HEK293 (cell line): ENCODE results near the gene PM20D1.

Source experiments
- CTCF ChIA-PET: fragments of 350-600 bp; formaldehyde crosslinking; extraction: SDS; loops from one replicate; lab custom pipeline; 2021; ENCODE audit warnings: antibody characterized with exemption; lab: Yijun Ruan, JAX
- POLR2A ChIA-PET: fragments of 300-600 bp; formaldehyde crosslinking; extraction: SDS; loops from one replicate; lab custom pipeline; 2020; ENCODE audit warnings: antibody characterized with exemption, inconsistent platforms; lab: Yijun Ruan, JAX
- H3K27ac ChIP-seq: fragments of 200-500 bp; sonication (Bioruptor generic); 2 replicates; pipeline ENCODE4 v1.5.1; 2014; ENCODE audit warnings: low read depth, low read length, control low read depth, inconsistent platforms; ENCODE audit errors: extremely low read depth
- H3K36me3 ChIP-seq, 2 experiments: fragments of 200-500 bp in 1 of 2; sonication (Bioruptor generic) in 1 of 2; 1 replicate in 1 of 2; 2 replicates in 1 of 2; pipeline ENCODE4 v1.5.1; 2014 to 2017; ENCODE audit warnings: inconsistent platforms in 2 of 2, low read length in 2 of 2; ENCODE audit not compliant: control insufficient read depth in 2 of 2, insufficient read depth in 1 of 2
- H3K4me1 ChIP-seq: fragments of 200-500 bp; sonication (Bioruptor generic); 2 replicates; pipeline ENCODE4 v1.5.1; 2014; ENCODE audit warnings: mild to moderate bottlenecking, low read length, inconsistent platforms; ENCODE audit not compliant: control insufficient read depth, insufficient read depth
- H3K4me3 ChIP-seq: 2 replicates; pipeline ENCODE4 v1.5.1; 2011; ENCODE audit warnings: low read depth, mild to moderate bottlenecking, control low read depth, low read length, moderate library complexity
- H3K9me3 ChIP-seq: fragments of 200-500 bp; sonication (Bioruptor generic); 2 replicates; pipeline ENCODE4 v1.5.1; 2014; ENCODE audit warnings: low read depth, low read length, inconsistent platforms; ENCODE audit not compliant: control insufficient read depth, insufficient read depth
- CTCF ChIP-seq: fragments of 450-650 bp; formaldehyde crosslinking; IDR thresholded peaks from 2 replicates; pipeline ENCODE4 v1.5.1; 2016; ENCODE audit warnings: missing biosample characterization, missing genetic modification characterization
- HOXC10 ChIP-seq: sonication (generic); formaldehyde crosslinking; IDR thresholded peaks from 2 replicates; pipeline ENCODE4 v1.8.1; 2023; ENCODE audit warnings: mild to moderate bottlenecking, missing genetic modification reagents
- PRDM1 ChIP-seq: fragments of 450-650 bp; formaldehyde crosslinking; IDR thresholded peaks from 2 replicates; pipeline ENCODE4; 2016; ENCODE audit warnings: missing biosample characterization, missing genetic modification characterization
- REST ChIP-seq: fragments of 450-650 bp; formaldehyde crosslinking; IDR thresholded peaks from 2 replicates; pipeline ENCODE4 v1.5.1; 2016; ENCODE audit warnings: missing biosample characterization, missing genetic modification characterization
- TRIM28 ChIP-seq: IDR thresholded peaks from 2 replicates; pipeline ENCODE4 v1.6.1; 2011; ENCODE audit warnings: low read length, control low read depth, borderline replicate concordance
- ZNF274 ChIP-seq, 2 experiments: fragments of 200-500 bp in 1 of 2; fragments of 450-650 bp in 1 of 2; sonication (Bioruptor generic) in 1 of 2; formaldehyde crosslinking in 1 of 2; IDR thresholded peaks; 2 replicates each; pipeline versions ENCODE4 v1.5.1 to v1.6.1; 2014 to 2016; ENCODE audit warnings: borderline replicate concordance in 1 of 2, inconsistent platforms in 1 of 2, low read length in 1 of 2, missing biosample characterization in 1 of 2, missing genetic modification characterization in 1 of 2
- ZNF280D ChIP-seq: fragments of 450-650 bp; formaldehyde crosslinking; IDR thresholded peaks from 2 replicates; pipeline ENCODE4 v1.5.1; 2016; ENCODE audit warnings: missing biosample characterization, missing genetic modification characterization
- ZNF335 ChIP-seq: fragments of 450-650 bp; formaldehyde crosslinking; conservative IDR thresholded peaks from 2 replicates; pipeline ENCODE4 v1.5.1; 2016; ENCODE audit warnings: missing biosample characterization, missing genetic modification characterization
- ZNF701 ChIP-seq: fragments of 450-650 bp; formaldehyde crosslinking; IDR thresholded peaks from 2 replicates; pipeline ENCODE4 v1.5.1; 2016; ENCODE audit warnings: missing biosample characterization, missing genetic modification characterization
- ZNF777 ChIP-seq: fragments of 450-650 bp; formaldehyde crosslinking; IDR thresholded peaks from 2 replicates; pipeline ENCODE4 v1.5.1; 2017; ENCODE audit warnings: missing biosample characterization, missing genetic modification characterization, borderline replicate concordance
- TF ChIP-seq, protein P1 (sequence below): fragments of 450-650 bp; formaldehyde crosslinking; IDR thresholded peaks from 2 replicates; pipeline ENCODE4 v1.5.1; 2017; ENCODE audit warnings: missing biosample characterization, missing genetic modification characterization

The PM20D1 gene

GRCh38 chr1:205880923-205881322 lies 31.0 kb upstream of the PM20D1 start:
- Histone ChIP-seq H3K4me1 (no peaks in the 10 kb centered on the region), H3K9me3 (no peaks in the 10 kb centered on the region), H3K27ac (no peak overlapping the region), H3K36me3 (no peaks in the 10 kb centered on the region), H3K4me3 (no peak overlapping the region)
- TF ChIP-seq ZNF335 (tag by site-specific recombination): no peak
- TF ChIP-seq, protein P1, sequence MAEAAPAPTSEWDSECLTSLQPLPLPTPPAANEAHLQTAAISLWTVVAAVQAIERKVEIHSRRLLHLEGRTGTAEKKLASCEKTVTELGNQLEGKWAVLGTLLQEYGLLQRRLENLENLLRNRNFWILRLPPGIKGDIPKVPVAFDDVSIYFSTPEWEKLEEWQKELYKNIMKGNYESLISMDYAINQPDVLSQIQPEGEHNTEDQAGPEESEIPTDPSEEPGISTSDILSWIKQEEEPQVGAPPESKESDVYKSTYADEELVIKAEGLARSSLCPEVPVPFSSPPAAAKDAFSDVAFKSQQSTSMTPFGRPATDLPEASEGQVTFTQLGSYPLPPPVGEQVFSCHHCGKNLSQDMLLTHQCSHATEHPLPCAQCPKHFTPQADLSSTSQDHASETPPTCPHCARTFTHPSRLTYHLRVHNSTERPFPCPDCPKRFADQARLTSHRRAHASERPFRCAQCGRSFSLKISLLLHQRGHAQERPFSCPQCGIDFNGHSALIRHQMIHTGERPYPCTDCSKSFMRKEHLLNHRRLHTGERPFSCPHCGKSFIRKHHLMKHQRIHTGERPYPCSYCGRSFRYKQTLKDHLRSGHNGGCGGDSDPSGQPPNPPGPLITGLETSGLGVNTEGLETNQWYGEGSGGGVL (tag by site-specific recombination): no peak
- no peak for TF ChIP-seq ZNF777
- TF ChIP-seq PRDM1 (tag by site-specific recombination): no peak
- TF ChIP-seq ZNF701 (tag by site-specific recombination): no peak
- no peak for TF ChIP-seq ZNF274 (IDR thresholded peaks at IDR 0.05; ENCODE audit: low read length)
- TF ChIP-seq ZNF274 (tag by site-specific recombination; IDR thresholded peaks at IDR 0.05; ENCODE audit: borderline replicate concordance): no peak
- no peak for TF ChIP-seq ZNF280D (tag by site-specific recombination)
- CTCF ChIA-PET: interaction anchor here (1.2 kb wide), 1 partner anchor 27 kb away, joined by 4 read pairs; no protein-coding TSS in a partner anchor
- POLR2A ChIA-PET: no interaction called here

DNA sequence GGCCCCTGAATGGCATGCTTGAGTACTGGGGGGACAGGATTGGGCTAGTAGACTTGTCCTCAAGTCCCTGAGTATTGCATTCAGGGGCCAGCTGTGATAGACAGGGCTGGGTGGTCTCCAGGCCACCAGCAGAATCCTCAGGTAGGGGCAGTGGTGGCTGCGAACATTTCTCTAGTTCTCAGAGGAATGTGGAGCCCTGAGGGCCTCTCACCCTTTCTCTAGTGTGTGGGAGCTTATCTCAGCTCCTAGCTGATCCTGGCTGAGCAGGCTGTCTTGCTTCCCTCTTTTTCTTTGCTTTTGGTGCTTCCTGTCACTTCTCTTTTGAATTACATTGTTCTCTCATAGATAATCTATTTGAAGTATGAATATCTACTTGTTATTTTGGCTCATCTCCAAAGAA lies 30.0 kb upstream of the PM20D1 start:
- ChIA-PET POLR2A (no interaction called here), CTCF (interaction anchor here (1.2 kb wide), 1 partner anchor 28 kb away, joined by 4 read pairs; no protein-coding TSS in a partner anchor)
- Histone ChIP-seq H3K4me1 (no peaks in the 10 kb centered on the region), H3K36me3 (no peaks in the 10 kb centered on the region), H3K4me3 (no peak overlapping the region), H3K9me3 (no peaks in the 10 kb centered on the region), H3K27ac (no peak overlapping the region)
- TF ChIP-seq HOXC10: no peak
- TF ChIP-seq TRIM28: no peak
- TF ChIP-seq CTCF (tag by site-specific recombination): no peak
- TF ChIP-seq REST (tag by site-specific recombination): no peak
